Keratinocyte (primary cell): Measurements from ENCODE around the gene TRPT1. TPM values are rescaled to one million over a fixed set of nuclear protein-coding genes. Genes with fewer than 3 reads are reported as not detected.
A peak's percentile ranks its signal among the peaks of the same experiment; 100 is the strongest.

Experiments used
- DNase-seq: peaks from one replicate; pipeline ENCODE4 v3.0.0-alpha.2; 2011; ENCODE audit warnings: low read depth, missing footprints, low spot score
- FAIRE-seq: peaks from 2 replicates; lab custom pipeline; 2011; peaks lifted over from hg19 to GRCh38; lab: Jason Lieb, UNC
- H2AFZ ChIP-seq: 2 replicates; pipeline ENCODE4 v1.6.0; 2012; ENCODE audit warnings: low read length, control low read depth, inconsistent platforms; ENCODE audit not compliant: control insufficient read depth
- H3K27ac ChIP-seq: 2 replicates; pipeline ENCODE4 v1.5.1; 2011; ENCODE audit warnings: low read length; ENCODE audit not compliant: control insufficient read depth, insufficient read depth
- H3K27me3 ChIP-seq: 3 replicates; pipeline ENCODE4 v1.6.0; 2011; ENCODE audit warnings: low read length; ENCODE audit not compliant: control insufficient read depth, insufficient read depth; ENCODE audit errors: extremely low read depth
- H3K36me3 ChIP-seq, 2 experiments: 2 replicates in 1 of 2; 3 replicates in 1 of 2; pipeline ENCODE4 v1.5.1; 2011; ENCODE audit warnings: low read length in 2 of 2, mild to moderate bottlenecking in 1 of 2; ENCODE audit not compliant: control insufficient read depth in 2 of 2, insufficient read depth in 2 of 2; ENCODE audit errors: extremely low read depth in 1 of 2
- H3K4me1 ChIP-seq: 3 replicates; pipeline ENCODE4 v1.5.1; 2011; ENCODE audit warnings: low read length; ENCODE audit not compliant: control insufficient read depth, insufficient read depth; ENCODE audit errors: extremely low read depth
- H3K4me2 ChIP-seq: 3 replicates; pipeline ENCODE4 v1.6.0; 2011; ENCODE audit warnings: low read depth, low read length; ENCODE audit not compliant: control insufficient read depth, insufficient read depth; ENCODE audit errors: extremely low read depth
- H3K4me3 ChIP-seq, 3 experiments: fragments of 200-600 bp in 1 of 3; sonication (generic) in 1 of 3; 2 replicates in 2 of 3; 3 replicates in 1 of 3; pipeline ENCODE4 v1.5.1; 2011 to 2016; ENCODE audit warnings: low read length in 3 of 3, mild to moderate bottlenecking in 3 of 3, control low read depth in 2 of 3, inconsistent platforms in 1 of 3, low read depth in 1 of 3, mixed read lengths in 1 of 3, mixed run types in 1 of 3, moderate library complexity in 1 of 3; ENCODE audit not compliant: control insufficient read depth in 2 of 3, insufficient read depth in 2 of 3; ENCODE audit errors: extremely low read depth in 1 of 3
- H3K79me2 ChIP-seq: 2 replicates; pipeline ENCODE4 v1.6.0; 2012; ENCODE audit warnings: low read length; ENCODE audit not compliant: control insufficient read depth, insufficient read depth
- H3K9ac ChIP-seq: 3 replicates; pipeline ENCODE4 v1.6.0; 2011; ENCODE audit warnings: low read length; ENCODE audit not compliant: control insufficient read depth, insufficient read depth; ENCODE audit errors: extremely low read depth
- H3K9me1 ChIP-seq: 3 replicates; pipeline ENCODE4 v1.6.0; 2011; ENCODE audit warnings: low read length; ENCODE audit not compliant: control insufficient read depth, insufficient read depth; ENCODE audit errors: extremely low read depth
- H3K9me3 ChIP-seq: 2 replicates; pipeline ENCODE4 v1.5.1; 2012; ENCODE audit warnings: low read depth, low read length; ENCODE audit not compliant: control insufficient read depth
- H4K20me1 ChIP-seq: 3 replicates; pipeline ENCODE4 v1.6.0; 2011; ENCODE audit warnings: low read length; ENCODE audit not compliant: control insufficient read depth, insufficient read depth; ENCODE audit errors: extremely low read depth
- EZH2 ChIP-seq: IDR thresholded peaks from one replicate; pipeline ENCODE4 v1.6.1; 2012; ENCODE audit warnings: inconsistent platforms, mild to moderate bottlenecking, low read length, moderate library complexity
- dilution Hi-C: fragments of 300-500 bp; cut with MboI; formaldehyde crosslinking; loops from one replicate; pipeline ENCODE4 v1.7.0; 2020; ENCODE audit warnings: low sequenced_read_pairs; ENCODE audit not compliant: extremely low pct_ligation_motif_present
- polyA plus RNA-seq, 5 experiments: library from polyadenylated mRNA; depleted of rRNA in 3 of 5; stranded (reverse) in 3 of 5; stranded (forward) in 1 of 5; unstranded in 1 of 5; fragments of >200 nt; gene quantifications; 1 replicate in 1 of 5; 2 replicates in 3 of 5; 3 replicates in 1 of 5; pipeline versions ENCODE4 v1.2.1 to v1.2.3, GENCODE V29; 2011 to 2012; ENCODE audit warnings: missing spikeins in 2 of 5, low read depth in 1 of 5, low replicate concordance in 1 of 5
- TF ChIP-seq, protein P1 (sequence below), 3 experiments: IDR thresholded peaks in 1 of 3; conservative IDR thresholded peaks in 1 of 3; optimal IDR thresholded peaks in 1 of 3; 2 replicates in 2 of 3; 3 replicates in 1 of 3; pipeline versions ENCODE3 to v1.5.1; 2011; ENCODE audit warnings: low read length in 3 of 3, mild to moderate bottlenecking in 3 of 3, moderate library complexity in 2 of 3, control low read depth in 1 of 3, inconsistent platforms in 1 of 3; ENCODE audit not compliant: insufficient read depth in 2 of 3; ENCODE audit errors: extremely low read depth in 1 of 3

TRPT1 gene
- polyA plus RNA-seq, 1 donor (not counting 4 experiments of a cell fraction or from before 2014, with no cell fraction given) = 15.5 TPM

- dilution Hi-C loops = no loop called here
- DNase-seq = no peak
- H3K4me3 ChIP-seq = peak overlapping the region; percentile 49 to 63 (median 57)
- FAIRE-seq = no peak
- peaks cover 2% of the 10 kb centered on the region for H3K9me1 ChIP-seq
- H4K20me1 ChIP-seq = no peaks in the 10 kb centered on the region
- peaks cover 52% of the 10 kb centered on the region for H3K4me1 ChIP-seq
- H3K79me2 ChIP-seq = no peaks in the 10 kb centered on the region
- H3K9ac ChIP-seq = peak overlapping the region; percentile 33
- peak overlapping the region; percentile 82 for H3K4me2 ChIP-seq
- peaks cover 8 to 23% of the 10 kb centered on the region in 2 experiments for H3K36me3 ChIP-seq
- no peak overlapping the region for H3K27ac ChIP-seq
- TF ChIP-seq, protein P1, sequence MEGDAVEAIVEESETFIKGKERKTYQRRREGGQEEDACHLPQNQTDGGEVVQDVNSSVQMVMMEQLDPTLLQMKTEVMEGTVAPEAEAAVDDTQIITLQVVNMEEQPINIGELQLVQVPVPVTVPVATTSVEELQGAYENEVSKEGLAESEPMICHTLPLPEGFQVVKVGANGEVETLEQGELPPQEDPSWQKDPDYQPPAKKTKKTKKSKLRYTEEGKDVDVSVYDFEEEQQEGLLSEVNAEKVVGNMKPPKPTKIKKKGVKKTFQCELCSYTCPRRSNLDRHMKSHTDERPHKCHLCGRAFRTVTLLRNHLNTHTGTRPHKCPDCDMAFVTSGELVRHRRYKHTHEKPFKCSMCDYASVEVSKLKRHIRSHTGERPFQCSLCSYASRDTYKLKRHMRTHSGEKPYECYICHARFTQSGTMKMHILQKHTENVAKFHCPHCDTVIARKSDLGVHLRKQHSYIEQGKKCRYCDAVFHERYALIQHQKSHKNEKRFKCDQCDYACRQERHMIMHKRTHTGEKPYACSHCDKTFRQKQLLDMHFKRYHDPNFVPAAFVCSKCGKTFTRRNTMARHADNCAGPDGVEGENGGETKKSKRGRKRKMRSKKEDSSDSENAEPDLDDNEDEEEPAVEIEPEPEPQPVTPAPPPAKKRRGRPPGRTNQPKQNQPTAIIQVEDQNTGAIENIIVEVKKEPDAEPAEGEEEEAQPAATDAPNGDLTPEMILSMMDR (optimal IDR thresholded peaks at IDR 0.05 in 1 of 3, IDR thresholded peaks at IDR 0.05 in 1 of 3, conservative IDR thresholded peaks at IDR 0.05 in 1 of 3; ENCODE audit: extremely low read depth in 1 of 3, insufficient read depth in 2 of 3, low read length in 3 of 3) = no peak
- no peak for TF ChIP-seq EZH2
- H3K27me3 ChIP-seq = no peaks in the 10 kb centered on the region
- H3K9me3 ChIP-seq = no peaks in the 10 kb centered on the region
- no peak overlapping the region for H2AFZ ChIP-seq
Observed at GRCh38 chr11:64234647-64235379, 8.8 kb upstream of the TRPT1 start.

DNA sequence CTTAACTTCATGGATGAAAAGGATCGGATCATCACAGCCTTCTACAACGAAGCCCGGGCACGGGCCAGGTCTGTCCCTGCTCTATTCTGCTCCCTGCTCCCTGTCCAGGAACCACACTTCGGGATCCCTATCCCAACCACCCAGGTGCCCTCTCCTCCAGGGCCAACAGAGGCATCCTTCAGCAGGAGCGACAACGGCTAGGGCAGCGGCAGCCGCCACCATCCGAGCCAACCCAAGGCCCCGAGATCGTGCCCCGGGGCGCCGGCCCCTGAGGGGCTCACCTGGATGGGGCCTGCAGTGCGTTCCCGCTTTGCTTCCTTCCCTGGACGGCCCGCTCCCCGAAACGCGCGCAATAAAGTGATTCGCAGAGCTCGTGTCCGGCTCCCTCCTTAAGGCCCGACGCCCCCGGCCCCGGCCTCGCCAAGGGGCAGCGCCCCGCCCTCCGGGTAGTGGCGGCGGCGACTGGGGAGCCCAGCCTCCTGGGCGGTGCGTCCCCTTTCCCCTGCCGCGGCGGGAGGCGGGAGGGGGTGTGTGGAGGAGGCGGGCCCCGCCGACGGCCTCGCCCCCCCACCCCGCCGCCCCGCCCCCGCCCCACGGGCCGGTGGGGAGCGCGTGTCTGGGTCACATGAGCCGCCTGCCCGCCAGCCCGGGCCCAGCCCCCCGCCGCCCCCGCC lies 8.1 kb upstream of the TRPT1 start, which contains the start of gene VEGFB:
Gene VEGFB (plus strand): TSS at position 672 of the 674 bp plus-strand sequence. CDS start 250 bp downstream, outside the sequence.
- Histone ChIP-seq H3K27me3 (no peaks in the 10 kb centered on the region), H4K20me1 (no peaks in the 10 kb centered on the region), H3K4me1 (peaks cover 54% of the 10 kb centered on the region), H3K9ac (peak within 1 kb of the TSS; percentile 58), H3K27ac (no peak within 1 kb of the TSS), H3K9me1 (peaks cover 2% of the 10 kb centered on the region), H3K4me2 (peak within 1 kb of the TSS; percentile 82), H2AFZ (no peak within 1 kb of the TSS), H3K36me3 (peaks cover 10 to 25% of the 10 kb centered on the region in 2 experiments), H3K79me2 (no peaks in the 10 kb centered on the region), H3K9me3 (no peaks in the 10 kb centered on the region), H3K4me3 (peak within 1 kb of the TSS; percentile 49 to 65 (median 63))
- DNase-seq (no peak), FAIRE-seq (no peak)
- dilution Hi-C loops = no loop called here
- TF ChIP-seq EZH2 = no peak
- TF ChIP-seq, protein P1 (optimal IDR thresholded peaks at IDR 0.05 in 1 of 3, IDR thresholded peaks at IDR 0.05 in 1 of 3, conservative IDR thresholded peaks at IDR 0.05 in 1 of 3; ENCODE audit: extremely low read depth in 1 of 3, insufficient read depth in 2 of 3, low read length in 3 of 3) = no peak
